ENCODE measurements around the gene ILKAP.
A peak's percentile ranks its signal among the peaks of the same experiment; 100 is the strongest.

ILKAP gene

GRCh38 chr2:238236571-238236970, 33.1 kb upstream of the ILKAP start:
- DNase-seq: peak; percentile 27

DNA sequence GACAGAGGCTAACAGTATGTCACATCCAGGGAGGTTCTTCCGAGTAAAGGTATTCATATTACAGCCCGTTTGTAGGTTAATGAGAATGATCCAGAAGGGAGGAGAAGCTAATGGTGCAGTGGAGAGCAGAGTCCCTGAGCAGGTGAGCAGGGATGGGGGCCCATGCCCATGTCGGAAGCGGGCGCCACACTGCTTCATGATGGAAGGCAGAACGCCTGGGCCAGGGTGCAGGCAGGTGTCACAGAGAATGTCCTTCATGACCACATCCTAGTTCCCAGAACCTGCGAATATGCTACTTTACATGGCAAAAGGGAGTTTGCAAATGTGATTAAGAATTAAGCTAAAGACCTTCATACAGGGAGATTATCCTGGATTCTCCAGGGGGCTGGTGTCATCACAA, 32.4 kb upstream of the ILKAP start:
- peak; percentile 8 for DNase-seq

GRCh38 chr2:238235331-238235732, 31.8 kb upstream of the ILKAP start:
- DNase-seq: peak; percentile 53

DNA sequence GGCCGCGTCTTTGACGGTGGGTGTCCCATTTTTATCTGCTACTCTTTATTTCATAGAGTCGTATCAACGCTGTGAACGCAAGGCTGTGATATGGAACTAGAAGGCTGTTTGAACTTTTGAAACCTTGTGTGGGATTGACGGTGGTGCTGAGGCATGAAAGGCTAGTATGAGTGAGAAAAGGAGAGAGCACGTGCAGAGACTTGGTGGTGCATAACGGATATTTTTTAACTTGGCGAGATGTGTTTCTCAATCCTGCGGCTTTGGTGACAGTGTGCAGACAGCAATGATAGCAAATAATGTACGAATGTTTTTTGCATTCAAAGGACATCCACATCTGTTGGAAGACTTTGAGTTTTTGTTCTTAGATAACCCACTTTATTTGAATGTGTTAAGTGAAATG, 30.1 kb upstream of the ILKAP start:
- DNase-seq: no peak

- no peak for DNase-seq
Observed at GRCh38 chr2:238231809-238232208, 28.3 kb upstream of the ILKAP start.

GRCh38 chr2:238231251-238231793, 27.8 kb upstream of the ILKAP start:
- DNase-seq: peak; percentile 92

- DNase-seq: no peak
Observed at GRCh38 chr2:238230699-238231098, 27.2 kb upstream of the ILKAP start.

DNA sequence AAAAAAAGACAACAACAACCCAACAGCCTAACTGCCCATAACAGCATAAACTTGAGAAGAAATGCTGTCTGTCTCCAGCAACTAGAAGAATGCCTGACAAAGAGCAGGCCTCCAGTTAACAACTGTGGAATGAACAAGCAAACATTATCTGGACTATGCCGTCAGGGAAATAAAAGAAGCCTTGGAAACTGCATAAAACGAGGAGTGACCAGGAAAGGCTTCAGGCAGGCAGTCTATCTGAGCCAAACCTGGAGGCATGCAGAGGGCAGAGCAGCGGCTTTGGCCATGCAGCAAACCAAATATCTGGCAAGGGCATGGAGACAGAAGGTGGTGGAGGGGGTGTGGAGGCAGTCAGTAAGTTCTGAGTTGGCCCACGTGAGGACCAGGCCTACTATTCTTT, 25.2 kb upstream of the ILKAP start:
- DNase-seq: no peak

GRCh38 chr2:238227587-238228032, 24.1 kb upstream of the ILKAP start:
- no peak for DNase-seq

DNA sequence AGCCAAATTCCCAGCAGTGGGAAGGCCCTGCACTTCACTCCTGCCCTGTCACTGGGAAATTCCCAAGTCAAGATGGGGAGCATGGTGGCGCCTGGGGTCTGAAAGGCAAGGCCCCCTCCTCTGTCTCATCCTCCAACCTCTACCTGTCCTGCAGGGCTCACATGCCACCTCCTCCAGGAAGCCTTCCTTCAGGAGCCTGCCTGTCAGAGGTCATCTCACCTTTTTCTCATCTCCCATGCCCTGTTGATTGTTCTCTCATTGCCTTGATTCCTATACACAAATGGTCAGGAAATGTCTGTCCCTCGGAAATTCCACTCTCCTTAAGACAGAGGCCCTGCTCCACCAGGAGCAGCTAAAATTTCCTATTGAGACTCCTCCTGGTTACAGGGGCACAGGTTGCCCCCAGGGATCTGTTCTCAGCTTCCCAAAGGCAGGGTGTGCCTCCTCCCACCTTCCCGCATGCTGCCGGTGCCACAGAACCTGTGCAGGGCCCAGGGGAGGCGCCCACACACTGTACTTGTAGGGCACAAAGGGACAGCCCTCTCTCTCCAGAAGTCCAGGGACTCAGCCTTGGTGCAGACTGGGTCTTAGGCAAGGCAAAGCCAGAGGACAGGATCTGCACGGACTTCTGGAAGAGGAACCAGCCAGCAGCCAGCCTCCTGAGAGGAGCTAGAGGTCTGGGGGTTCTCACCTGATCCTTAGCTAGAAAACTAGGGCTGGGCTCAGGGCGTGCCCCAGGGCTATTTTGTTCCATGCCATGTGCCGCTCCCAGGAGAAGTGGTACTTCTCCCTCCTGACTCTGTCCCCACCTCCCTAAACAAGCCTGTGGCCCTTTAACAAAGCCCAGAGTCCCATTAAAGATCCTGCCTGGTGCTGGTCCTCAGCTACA, 23.4 kb upstream of the ILKAP start:
- DNase-seq: peak; percentile 18

GRCh38 chr2:238225911-238226697, 22.6 kb upstream of the ILKAP start:
- DNase-seq: peak; percentile 65

DNA sequence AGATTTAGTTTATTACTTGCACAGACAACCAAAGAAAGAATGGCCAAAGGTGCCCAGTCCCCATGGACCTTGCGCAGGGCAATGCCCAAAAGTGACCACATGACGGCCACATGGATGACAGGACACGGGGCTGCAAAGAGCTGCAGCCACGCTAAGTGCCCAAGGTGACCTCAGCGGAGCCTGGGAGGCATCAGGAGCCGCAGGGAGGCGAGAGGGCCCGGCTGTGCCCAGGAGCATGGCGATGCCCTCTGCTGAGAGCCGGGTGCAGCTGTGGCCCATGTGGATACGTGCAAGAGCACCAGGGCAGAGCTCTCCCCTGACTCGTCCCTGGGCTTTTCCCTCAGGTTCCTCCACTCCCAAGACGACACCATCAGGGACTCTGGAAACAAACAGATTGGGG, 21.6 kb upstream of the ILKAP start:
- DNase-seq: no peak

GRCh38 chr2:238224356-238225035, 21.0 kb upstream of the ILKAP start:
- no peak for DNase-seq

DNA sequence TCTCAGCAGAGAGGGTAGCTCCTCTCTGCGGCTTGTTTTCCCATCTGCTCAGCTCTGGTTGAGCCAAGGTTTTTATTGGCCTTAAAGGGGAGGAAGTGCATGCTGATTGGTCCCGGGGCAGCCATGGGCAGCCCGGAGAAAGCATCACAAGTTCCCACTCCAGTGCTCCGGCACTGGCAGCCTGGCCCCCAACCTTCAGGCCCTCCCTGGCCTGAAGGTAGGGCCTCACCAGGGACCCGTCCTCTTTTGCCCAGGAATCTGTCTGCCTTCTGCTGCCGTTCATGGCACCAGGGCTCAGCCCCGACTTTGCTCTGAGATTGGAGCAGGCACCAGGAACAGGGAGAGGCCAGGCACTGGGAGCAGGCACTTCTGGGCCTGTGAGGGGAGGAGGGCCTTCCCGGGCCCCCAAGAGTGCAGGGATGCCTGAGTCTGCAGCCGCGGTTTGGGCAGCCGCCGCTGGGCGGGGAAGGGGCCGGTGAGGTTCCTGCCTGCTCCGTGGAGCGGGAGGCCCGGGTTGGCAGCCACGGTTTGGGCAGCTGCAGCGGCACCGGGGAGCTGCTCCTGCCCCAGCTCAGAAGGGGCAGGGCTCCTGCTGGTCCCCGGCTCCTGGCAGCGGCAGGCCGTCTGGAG, 17.5 kb upstream of the ILKAP start:
- DNase-seq: no peak

- no peak for DNase-seq
Observed at GRCh38 chr2:238220274-238220891, 16.9 kb upstream of the ILKAP start.

DNA sequence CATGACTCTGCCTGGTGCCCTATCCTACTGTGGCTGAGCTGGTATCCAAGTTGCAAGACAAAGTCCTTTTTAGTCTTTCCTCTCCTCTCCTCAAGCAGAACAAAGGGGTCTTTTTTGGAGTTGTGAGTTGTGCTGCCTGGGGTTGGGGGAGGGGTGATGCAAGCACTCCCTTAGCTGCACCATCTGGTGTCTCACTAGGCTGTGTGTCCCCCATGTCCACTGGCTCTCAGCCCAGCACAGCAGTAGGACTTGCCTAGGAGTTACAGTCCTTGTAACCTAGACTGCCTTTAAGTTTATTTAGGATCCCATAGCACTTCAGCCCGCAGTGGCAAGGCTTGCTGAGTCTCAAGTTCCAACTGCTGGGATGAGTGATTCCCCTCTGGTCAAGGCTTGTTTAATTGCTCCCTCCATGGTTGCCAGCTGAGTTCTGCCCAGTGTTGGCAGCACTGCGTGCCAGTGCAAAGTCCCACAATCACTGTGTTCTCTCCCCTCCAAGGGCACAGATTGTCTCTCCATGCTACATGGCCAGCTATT, 13.2 kb upstream of the ILKAP start:
- no peak for DNase-seq

DNA sequence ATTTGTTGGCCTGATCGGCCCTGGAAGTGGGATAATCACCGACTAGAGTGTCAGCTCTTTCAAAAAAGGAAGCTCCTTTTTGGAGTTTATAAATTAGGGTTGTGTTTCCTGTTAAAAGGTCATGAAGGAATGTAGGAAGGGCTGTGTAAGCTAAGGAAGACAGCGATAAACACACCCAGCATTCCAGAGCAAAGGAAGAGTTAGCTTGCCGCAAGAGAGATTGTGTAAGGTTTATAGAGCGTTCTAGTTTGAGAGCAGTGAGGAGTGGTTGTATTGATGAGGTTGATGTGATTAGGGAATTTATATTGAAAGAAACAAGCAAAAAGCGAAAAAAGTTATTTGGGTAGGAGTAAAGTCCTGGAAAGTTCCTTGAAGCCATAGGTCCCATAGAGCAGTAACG, 3.5 kb upstream of the ILKAP start:
- DNase-seq: no peak

DNA sequence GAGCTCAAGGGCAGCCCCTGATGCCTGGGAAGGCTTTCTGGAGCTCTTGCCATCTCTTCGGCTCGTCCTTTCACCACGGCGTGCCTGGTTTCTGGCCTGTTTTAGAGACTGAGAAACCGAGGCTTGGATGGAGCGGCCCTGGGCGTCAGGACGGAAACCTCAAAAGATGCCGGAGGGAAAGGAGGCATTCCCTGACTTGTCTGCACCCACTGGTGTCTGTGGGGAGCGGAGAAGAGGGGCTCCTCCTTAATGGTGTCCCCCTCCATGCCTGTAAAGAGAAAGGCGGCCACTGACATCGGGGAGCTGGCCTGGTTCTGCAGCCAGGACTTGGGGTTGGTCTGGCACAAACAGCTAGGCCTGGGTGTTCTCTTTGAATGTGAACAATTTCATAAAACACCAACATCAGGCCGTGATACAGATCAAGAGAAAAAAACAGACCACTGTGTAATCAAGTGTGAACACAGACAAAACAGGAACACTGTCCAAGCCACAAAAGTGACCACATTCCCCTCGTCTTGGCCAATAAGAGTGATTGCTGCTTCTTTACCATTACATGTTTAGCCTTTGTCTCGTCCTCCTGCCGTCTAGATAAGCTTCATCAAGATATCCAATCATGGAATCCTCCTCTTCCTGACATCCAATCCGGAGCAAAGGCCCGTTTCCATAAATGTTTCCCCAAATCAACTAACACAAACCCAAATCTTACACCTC, 633 bp upstream of the ILKAP start:
- DNase-seq: peak; percentile 92

GRCh38 chr2:238202326-238203093, 985 bp downstream of the ILKAP start:
- peak; percentile 35 for DNase-seq

DNA sequence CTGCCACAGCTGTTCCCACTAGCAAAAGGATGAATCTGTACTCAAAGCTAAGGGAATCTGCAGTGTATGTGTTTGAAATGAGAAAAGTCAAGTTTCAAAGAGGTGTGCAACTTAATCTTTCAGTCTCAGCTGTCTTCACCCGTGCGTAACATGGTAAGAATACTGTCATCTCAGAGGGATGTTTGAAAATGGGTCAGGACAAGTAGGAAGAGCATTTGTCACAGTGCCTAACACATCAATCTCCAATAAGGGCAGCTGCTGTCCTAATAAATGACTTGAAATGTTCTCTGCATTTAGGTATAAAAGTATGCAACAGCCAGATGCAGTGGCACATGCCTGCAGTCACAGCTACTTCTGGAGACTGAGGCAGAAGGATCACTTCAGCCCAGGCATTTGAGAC, 13.1 kb downstream of the ILKAP start:
- no peak for DNase-seq
